Stomach (tissue), 4 donors: ENCODE measurements around the gene EVC2.

ENCODE experiments used
- CTCF ChIP-seq, 7 experiments: fragments of 450-650 bp in 4 of 7; fragments of 200-600 bp in 3 of 7; sonication (generic) in 3 of 7; IDR thresholded peaks; one replicate each; pipeline ENCODE4 v1.5.1; 2016 to 2019; ENCODE audit warnings: antibody characterized with exemption in 7 of 7, control low read depth in 2 of 7, mild to moderate bottlenecking in 1 of 7
- EP300 ChIP-seq: sonication (generic); formaldehyde crosslinking; IDR thresholded peaks from one replicate; pipeline ENCODE4 v1.6.1; 2017; ENCODE audit warnings: antibody characterized with exemption
- POLR2A ChIP-seq, 4 donors: fragments of 450-650 bp; IDR thresholded peaks; one replicate each; pipeline ENCODE4 v1.6.1; 2016; ENCODE audit warnings: antibody characterized with exemption in 4 of 4, control low read depth in 2 of 4, mild to moderate bottlenecking in 1 of 4, moderate library complexity in 1 of 4
- POLR2AphosphoS5 ChIP-seq, 3 donors: sonication (generic); formaldehyde crosslinking; IDR thresholded peaks; one replicate each; pipeline ENCODE4 v1.6.1; 2016; ENCODE audit warnings: antibody characterized with exemption in 3 of 3

DNA sequence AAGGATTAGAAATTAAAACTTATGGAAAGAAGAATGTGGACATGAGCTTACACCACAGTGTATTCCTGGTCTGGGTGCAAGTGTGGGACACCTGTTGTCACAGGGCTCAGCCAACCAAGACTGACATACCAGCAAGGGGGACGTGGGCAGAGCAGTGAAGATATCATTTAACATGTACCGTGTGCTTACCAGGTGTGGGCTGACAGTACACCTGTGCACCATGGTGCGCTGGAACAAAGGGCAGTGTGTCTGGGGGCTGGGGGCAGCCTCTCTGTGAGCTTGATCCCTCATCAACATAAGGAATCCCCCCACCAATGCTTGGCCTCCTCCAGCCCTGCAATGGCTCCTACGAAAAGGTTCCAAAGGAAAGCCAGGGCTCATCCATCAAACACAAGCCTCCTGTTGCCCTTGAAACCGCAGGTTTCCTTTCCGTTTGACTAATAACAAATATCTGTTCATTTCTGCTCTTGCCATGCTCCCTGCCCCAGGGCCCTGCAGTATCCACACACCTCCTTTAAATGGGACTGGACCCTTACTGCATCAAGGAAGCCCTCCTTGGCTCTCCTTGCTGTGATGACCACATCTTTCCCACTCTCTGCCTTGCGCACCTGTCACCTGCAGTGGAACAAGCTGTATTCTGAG, 16.7 kb downstream of the EVC2 start:
- no peak for TF ChIP-seq EP300
- TF ChIP-seq CTCF (IDR thresholded peaks at IDR 0.05): no peak
- no peak for TF ChIP-seq POLR2AphosphoS5 (IDR thresholded peaks at IDR 0.05)
- no peak for TF ChIP-seq POLR2A (IDR thresholded peaks at IDR 0.05)
